GM12865 (cell line): ENCODE results near the gene ITPR1.

Source experiments
- DNase-seq: peaks from one replicate; pipeline ENCODE4 v3.0.0; 2010; ENCODE audit warnings: low read depth
- H3K4me3 ChIP-seq: 2 replicates; pipeline ENCODE4 v1.5.1; 2011; ENCODE audit warnings: mild to moderate bottlenecking, low read depth, low read length, control low read depth
- TF ChIP-seq, protein P1 (sequence below): IDR thresholded peaks from 2 replicates; pipeline ENCODE4 v1.5.1; 2011; ENCODE audit warnings: low read length, control low read depth, low read depth, inconsistent platforms; ENCODE audit not compliant: insufficient read depth; ENCODE audit errors: missing control alignments

Gene ITPR1

GRCh38 chr3:4497843-4498324, 4.7 kb downstream of the ITPR1 start:
- no peak for DNase-seq
- TF ChIP-seq, protein P1, sequence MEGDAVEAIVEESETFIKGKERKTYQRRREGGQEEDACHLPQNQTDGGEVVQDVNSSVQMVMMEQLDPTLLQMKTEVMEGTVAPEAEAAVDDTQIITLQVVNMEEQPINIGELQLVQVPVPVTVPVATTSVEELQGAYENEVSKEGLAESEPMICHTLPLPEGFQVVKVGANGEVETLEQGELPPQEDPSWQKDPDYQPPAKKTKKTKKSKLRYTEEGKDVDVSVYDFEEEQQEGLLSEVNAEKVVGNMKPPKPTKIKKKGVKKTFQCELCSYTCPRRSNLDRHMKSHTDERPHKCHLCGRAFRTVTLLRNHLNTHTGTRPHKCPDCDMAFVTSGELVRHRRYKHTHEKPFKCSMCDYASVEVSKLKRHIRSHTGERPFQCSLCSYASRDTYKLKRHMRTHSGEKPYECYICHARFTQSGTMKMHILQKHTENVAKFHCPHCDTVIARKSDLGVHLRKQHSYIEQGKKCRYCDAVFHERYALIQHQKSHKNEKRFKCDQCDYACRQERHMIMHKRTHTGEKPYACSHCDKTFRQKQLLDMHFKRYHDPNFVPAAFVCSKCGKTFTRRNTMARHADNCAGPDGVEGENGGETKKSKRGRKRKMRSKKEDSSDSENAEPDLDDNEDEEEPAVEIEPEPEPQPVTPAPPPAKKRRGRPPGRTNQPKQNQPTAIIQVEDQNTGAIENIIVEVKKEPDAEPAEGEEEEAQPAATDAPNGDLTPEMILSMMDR, result no peak
- no peak overlapping the region for H3K4me3 ChIP-seq

DNA sequence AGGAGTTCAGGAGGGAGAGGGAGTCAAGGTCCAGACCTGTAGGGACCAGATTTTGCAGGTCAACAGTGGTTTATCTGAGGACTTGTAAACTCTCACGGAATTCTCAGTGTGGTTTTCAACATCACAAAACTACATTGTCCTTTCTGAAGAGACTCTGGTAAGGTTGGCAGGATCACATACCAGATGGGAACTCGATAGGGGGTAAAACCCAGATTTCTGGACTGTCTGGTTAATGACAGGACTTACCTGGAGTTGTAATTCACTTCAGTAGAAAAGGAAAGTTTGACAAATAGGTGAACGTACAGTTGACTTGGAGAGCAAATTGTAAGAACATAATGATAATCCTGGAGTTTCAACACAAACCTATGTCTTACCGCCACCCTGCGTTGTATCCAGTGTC, 5.3 kb downstream of the ITPR1 start:
- DNase-seq, result no peak
- H3K4me3 ChIP-seq, result no peak overlapping the region
- TF ChIP-seq, protein P1, result no peak

DNA sequence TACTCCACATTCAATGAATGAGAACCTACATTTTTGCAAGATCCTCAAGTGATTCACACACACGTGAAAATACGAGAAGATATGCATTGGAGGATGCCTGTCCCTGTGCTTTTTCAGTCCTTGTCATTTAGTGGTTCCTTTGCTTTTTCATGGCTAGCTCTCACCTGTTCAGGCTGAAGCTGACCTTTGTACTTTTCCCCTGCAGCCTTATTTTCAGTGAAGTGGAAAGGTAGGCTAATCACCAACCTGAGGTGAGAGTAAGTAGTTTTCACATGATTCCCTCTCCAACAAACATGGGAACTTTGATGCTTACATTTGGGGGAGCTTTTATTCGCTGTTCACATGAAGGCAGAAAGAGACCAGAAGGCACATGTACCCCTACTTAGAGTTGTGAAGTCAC, 8.3 kb downstream of the ITPR1 start:
- no peak for DNase-seq
- no peak overlapping the region for H3K4me3 ChIP-seq
- TF ChIP-seq, protein P1, result no peak

DNA sequence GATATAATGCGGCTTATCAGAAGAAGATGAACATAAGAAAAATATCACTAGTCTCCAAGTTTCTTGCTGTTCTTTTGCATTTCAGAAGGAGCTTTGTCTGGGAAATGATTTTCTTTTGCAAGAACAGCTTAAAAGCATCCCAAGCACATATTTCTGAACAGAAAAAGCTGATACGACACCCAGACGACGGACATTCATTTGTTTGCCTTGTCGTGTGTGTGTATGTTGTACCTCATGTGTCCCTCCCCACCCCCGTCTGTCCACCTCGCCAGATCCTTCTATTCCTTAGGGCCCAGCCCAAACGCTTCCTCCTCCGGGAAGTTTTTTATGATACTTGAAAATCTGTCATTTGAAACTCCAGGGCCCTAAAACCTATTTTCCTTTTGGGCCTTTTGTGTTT, 8.8 kb downstream of the ITPR1 start:
- TF ChIP-seq, protein P1, result no peak
- DNase-seq, result no peak
- H3K4me3 ChIP-seq, result no peak overlapping the region

DNA sequence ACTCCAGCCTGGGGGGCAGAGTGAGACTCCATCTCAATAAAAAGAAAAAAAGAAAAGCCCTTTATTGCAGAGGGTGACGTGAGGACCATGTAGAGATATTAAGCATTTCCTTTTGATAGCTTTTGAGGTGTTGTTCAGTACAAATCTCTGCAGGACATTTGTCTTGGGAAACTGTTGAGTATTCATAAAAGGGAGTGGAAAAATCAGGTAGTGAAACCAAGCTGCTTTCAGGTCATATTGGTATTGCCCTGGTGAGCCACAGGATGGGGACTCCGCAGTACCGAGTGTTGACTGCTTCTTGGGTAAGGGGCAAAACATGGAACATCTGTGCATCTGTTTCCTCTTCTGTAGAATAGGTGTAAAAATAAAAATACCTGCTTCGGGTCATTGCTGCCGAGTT, 9.9 kb downstream of the ITPR1 start:
- TF ChIP-seq, protein P1, result no peak
- no peak overlapping the region for H3K4me3 ChIP-seq
- peak; percentile 70 for DNase-seq

- DNase-seq, result peak; percentile 44
- H3K4me3 ChIP-seq, result peak overlapping the region; percentile 54
- TF ChIP-seq, protein P1, result no peak
Observed at GRCh38 chr3:4504340-4505261, 11.5 kb downstream of the ITPR1 start.
